ENCODE results near the gene PPP1CC.

PPP1CC gene

DNA sequence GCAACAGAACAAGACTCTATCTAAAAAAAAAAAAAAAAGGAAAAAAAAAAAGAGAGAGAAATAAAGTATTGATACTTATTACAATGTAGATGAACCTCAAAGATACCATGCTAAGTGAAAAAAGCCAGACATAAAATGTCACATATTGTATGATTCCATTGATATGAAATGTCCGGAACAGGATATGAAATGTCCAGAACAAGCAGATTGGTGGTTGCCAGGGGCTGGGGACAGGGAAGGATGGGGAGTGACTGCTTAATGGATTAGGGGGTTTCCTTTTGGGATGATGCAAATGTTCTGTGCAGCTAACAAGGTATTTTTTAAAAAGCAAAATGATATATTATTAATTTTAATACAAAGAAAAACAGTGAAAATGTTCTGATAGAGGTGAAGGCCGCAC, 58.8 kb downstream of the PPP1CC start:
- DNase-seq, result no peak

DNA sequence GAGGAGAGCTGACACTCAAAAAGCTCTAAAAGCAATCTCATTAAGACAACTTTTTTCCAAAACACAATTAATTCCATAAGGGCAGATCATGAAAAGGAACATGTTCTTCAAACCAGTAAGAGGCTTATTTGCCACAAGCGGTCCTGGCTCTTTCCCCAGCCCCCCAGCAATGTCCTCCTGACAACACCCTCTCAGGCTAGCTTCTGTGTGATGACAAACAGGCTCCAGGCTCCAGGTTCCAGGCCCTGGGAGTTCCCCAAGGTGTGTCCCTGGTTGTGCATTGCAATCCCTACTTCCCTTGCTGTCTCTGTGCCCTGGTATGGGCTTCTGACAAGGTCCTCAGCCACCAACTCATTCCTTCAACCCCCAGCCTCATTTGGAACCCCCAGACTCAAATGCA, 62.7 kb downstream of the PPP1CC start:
- no peak for DNase-seq

DNA sequence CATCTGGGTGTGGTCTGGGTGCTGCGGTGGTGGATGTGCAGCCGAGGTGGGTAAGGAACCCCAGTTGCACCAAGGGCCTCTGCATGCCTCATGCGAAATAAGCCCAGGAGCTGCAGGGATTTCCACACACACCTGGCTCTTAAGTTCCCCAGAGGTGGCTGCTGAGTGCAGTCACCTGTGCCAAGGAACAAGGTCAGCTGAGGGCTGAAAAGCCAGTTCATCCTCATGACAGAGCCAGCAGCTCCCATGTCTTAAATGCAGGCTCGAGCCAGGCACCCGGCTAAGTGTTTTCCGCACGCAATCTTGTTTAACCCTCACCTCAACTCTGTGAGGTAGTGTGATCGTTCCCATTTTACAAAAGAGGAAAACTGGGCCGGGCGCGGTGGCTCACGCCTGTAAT, 63.5 kb downstream of the PPP1CC start:
- DNase-seq, result no peak

DNA sequence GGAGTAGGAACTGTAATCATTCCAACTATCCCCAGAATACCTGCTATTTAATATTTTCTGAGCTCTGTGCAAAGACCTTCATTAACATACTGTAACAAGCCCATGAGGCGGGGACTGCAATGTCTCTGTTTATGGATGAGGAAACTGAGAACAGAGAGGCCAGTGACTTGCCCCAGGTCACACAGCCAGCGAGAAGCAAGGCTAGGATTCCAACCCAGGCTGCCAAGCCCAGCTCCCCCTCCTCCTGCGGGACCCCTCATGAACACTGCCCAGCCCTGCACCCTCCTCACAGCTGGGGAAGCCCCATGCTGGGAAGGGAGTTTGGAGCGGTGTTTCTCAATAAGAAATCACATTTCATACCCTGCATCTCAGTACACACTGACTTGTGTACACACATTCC, 64.7 kb downstream of the PPP1CC start:
- DNase-seq, result no peak

DNA sequence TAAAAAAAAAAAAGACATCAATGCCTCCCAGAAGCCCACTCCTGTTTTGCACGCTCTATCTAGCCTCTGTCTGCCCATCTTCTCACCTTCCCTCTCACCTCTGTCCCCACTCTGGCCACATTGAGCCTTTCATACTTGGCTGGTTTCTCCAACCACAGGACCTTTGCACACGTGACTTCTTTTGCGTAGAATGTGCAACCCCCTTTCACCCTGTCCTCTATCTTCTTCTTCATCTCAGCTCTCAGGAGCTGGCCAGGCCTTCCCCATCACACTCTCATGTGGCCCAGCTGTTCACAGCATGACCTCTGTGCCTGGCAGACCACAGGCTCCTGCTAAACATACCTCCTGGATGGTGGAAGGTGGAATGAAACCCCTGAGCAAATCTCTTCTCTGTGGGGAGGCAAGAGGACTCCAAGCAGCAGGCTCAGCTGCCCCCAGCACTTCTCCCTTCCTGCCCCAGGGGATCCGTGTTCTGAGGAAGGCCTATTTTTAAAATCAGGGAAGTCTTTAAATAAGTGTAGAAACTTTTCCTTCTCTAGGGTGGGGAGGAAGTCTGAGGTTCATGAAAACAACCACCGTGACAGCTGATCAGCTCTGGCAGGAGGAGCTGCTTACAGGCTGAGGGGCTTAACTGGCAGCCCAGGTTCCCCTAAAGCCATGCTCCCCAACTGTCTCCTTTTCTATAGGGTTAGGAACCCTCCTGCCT, 65.3 kb downstream of the PPP1CC start:
- no peak for DNase-seq

DNA sequence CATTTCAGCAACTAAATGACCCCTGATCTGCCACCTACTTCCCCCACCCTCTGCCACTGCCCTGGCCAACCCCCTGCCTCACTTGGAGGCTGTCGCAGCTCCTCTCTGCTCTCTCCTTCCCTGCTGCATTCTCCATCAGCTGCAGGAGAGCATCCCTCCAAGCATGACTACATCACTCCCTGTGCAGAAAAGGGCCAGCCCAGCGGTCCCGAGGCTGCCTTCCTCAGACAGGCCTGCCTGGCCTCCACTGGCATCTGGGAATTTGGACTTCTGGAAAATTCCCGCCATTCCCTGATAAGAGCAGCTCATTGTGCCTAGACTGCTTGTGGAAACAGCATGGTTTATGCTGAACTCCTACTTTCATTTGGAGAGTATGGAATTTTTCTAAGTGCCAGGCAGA, 66.5 kb downstream of the PPP1CC start:
- DNase-seq, result no peak

DNA sequence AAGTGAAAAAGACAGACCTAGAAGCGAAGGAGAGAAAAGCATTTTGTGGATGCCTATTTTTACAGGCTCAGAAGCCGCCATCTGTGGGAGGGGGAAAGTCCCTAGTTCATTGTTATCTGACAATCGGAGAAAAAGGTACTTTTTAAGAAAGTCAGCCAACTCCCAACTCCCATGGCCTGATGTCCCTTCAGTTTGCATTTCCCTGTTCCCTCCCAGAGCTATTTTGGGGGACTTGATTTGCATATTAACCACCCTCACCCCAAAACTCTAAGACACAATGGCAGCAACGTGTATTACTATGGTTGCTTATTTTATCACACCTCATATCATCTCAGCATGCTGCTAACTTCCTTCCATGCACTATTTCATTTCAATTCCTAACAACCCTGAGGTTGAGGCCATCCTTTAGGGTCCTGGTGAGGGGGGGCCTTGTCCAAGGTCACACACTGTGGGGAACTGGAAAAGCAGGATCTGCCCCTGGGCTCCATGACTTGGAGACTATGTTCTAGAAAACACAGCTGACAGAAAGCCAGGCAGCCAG, 72.5 kb downstream of the PPP1CC start:
- no peak for DNase-seq

Measured in NCI-H1436 treated with DMSO at 0.1 percent for 48 hours (cell line).